Stimulated activated CD4-positive, alpha-beta T cell treated with anti-CD3 and anti-CD28 coated beads, TNF-alpha, amount 100 ng/mL, for 4 hours (primary cell): ENCODE data around the gene NACC2.

ENCODE experiments used
- DNase-seq, 3 experiments: peaks; one replicate each; pipeline ENCODE4 v3.0.0-alpha.2; 2020; ENCODE audit warnings: low read depth in 3 of 3

NACC2 gene

DNA sequence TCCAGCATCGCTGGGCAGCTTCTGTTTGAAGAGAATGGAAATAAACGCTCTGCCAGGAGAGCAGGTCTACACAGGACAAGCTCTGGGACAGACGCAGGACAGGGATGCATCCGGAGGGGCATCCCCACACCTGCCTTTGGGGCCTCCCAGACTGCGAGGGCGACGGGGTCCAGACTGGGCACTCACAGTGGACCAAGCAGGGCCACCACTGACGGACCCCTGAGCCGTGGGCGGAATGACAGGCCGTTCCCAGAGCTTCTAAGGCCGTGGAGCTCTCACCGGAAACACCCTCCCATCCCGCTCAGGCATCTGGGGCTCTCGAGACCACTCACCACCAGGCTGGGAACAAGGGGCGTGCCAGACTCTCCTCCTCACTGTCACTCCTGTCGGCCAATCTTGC lies 34.1 kb upstream of the NACC2 start:
- DNase-seq: no peak

DNA sequence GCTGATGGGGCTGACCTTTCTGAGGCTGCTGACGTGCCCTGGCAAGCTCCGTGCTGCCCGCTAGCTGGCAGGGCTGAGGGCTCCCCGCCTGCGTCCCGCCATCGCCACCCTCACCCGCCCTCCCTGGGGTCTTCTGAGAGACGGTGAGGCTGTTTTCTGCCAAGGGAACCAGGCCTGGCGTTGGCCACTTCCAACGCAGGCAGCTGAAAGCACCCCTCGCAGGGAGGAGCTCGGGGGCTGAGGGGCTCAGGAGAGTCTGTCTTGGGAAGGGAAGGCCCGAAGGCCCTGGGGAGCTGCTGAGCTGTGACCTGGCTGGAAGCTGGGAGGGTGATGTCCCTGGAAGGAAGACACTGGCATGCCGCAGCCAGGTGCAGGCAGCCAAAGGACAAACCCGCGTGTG lies 33.3 kb upstream of the NACC2 start:
- DNase-seq: no peak

DNA sequence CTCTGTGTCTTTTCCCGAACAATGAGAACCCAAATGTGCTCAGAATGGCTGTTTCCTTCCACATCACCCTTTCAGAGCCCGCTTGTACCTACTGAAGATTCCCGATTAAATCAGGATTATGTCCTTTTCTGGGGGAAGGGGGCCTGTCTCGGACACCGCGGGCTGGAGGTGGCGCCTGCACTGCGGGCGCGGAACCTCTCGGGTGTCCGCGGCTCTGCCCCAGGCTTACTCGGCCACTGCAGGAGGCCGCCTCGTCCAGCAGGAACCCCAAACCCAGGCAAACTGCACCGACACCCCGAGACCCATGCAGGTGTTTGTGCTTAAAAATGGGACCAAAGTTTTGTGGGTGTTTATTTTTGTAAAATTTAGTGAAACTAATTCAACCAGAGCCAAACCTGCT lies 32.2 kb upstream of the NACC2 start:
- DNase-seq: no peak

DNA sequence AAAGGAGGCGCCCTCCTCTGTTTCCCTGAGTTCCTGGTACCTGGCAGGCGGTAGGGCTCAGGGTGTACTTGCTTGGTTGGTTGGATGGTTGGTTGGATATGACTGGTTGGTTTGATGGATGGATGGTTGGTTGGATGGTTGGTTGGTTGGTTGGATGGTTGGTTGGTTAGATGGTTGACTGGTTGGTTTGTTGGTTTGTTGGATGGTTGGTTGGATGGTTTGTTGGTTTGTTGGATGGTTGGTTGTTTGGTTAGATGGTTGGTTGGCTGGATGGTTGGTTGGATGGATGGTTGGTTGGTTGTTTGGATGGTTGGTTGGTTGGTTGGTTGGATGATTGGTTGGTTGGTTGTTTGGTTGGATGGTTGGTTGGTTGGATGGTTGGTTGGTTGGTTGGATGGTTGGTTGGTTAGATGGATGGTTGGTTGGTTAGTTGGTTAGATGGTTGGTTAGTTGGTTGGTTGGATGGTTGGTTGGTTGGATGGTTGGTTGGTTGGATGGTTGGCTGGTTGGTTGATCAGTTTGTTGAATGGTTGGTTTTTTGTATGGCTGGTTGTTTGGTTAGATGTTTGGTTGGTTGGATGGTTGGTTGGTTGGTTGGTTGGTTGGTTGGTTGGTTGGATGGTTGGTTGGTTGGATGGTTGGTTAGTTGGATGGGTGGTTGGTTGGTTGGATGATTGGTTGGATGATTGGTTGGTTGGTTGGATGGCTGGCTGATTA lies 30.0 kb upstream of the NACC2 start:
- no peak for DNase-seq

GRCh38 chr9:136122425-136123383 lies 27.6 kb upstream of the NACC2 start:
- peak; percentile 66 to 67 (median 67) for DNase-seq

GRCh38 chr9:136121801-136122200 lies 26.7 kb upstream of the NACC2 start:
- DNase-seq: no peak

- no peak for DNase-seq
Observed at GRCh38 chr9:136120438-136120844, 25.4 kb upstream of the NACC2 start.

DNA sequence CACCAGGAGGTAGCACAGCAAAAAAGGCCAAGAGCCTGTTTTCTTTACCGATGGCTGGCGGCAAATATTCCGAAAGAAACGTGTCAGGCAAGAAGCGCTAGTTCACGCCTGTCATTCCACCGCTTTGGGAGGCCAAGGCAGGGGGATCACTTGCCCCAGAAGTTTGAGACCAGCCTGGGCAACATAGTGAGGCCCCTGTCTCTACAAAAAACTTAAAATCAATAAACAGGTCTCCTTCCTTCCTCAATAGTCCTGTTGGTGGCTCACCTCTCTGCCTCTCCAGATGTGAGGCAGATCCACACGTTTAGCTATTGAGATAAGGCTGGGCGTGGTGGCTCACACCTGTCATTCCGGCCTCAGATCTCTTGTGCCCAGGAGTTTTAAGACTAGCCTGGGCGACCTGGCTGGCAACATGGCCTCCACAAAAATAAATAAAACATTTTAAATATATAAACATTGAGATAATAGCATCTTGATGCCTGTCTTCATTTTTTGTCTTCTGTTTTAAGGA lies 24.8 kb upstream of the NACC2 start:
- DNase-seq: no peak

DNA sequence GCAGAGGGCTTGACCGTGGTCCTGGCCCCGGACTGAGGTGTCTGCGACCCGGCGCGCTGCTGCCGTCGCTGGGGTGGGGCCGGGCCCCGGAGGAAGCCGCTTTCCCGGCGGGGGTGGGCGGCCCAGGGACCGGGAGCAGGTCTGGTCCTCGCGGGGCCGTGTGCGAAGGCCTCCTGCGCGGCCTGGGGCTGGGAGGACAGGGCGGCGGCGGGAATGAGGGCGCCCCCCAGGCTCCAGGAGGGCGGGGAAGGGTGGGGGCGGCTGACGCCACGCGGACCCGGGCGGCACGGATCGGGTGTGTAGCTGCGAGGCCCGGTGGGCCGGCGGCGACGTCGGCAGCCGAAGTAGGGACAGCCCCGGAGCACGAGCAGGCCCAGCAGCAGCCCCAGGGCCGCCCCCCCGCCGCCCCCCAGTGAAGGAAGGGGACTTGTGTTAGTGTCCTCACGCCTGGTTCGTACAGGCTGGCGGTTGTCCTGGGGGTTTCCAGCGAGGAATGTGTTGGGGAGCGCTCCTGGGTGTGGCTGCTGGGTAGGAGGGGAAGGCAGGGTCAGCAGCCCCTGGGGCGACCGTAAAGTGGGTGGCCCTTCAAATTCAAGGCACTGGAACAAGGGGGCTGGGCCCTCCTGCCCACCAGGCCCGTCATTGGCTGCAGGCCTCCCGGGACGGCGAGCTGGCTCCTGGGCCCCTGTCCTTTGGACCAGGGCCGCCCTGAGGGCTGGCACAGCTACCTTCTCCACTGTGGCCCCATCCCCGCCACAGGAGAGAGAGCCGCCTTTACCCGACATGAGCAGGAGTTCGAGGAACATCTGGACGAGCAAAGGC lies 24.2 kb upstream of the NACC2 start:
- no peak for DNase-seq

DNA sequence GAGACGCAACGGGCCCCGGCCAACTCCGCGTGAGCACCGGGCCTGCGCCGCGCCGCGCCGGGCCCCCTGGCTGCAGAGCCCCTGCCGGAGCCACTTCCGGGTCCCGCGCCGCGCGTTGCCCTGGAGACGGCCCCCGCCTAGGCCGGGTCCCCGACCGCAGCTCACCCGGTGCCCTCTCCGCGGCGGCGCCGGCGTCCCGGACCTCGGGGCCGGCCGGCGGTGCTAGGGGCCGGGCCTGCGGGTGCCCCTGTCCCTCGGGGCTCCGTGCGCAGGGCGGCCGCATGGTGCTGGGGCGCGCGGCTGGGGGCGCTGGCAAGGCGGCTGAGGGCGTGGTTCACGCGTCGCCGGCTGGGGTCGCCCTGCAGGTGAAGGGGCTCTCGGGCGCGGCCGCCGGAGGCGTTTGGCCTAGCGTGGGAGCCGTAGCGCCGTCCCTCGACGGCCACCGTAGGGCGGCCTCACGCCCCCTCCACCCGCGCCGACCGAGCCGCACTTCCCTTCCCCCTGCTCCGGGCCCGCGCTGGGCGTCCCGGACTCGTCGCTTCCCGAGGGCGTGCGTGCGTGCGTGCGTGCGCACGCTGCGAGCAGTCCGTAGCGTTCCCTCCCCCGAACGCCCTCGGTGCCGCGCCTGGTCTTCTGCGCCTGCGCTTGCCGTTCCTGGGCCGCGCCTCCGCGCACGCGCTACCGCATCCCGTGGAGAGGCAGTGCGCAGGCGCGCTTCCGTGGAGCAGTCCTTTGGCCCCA lies 23.4 kb upstream of the NACC2 start, which contains the start of gene TMEM250:
Gene TMEM250 (minus strand): TSS at position 556 of the 741 bp plus-strand sequence. CDS start 1,975 bp downstream, outside the sequence.
- peak; percentile 94 to 96 (median 95) for DNase-seq

GRCh38 chr9:136117916-136118319 lies 22.8 kb upstream of the NACC2 start:
- DNase-seq: no peak

DNA sequence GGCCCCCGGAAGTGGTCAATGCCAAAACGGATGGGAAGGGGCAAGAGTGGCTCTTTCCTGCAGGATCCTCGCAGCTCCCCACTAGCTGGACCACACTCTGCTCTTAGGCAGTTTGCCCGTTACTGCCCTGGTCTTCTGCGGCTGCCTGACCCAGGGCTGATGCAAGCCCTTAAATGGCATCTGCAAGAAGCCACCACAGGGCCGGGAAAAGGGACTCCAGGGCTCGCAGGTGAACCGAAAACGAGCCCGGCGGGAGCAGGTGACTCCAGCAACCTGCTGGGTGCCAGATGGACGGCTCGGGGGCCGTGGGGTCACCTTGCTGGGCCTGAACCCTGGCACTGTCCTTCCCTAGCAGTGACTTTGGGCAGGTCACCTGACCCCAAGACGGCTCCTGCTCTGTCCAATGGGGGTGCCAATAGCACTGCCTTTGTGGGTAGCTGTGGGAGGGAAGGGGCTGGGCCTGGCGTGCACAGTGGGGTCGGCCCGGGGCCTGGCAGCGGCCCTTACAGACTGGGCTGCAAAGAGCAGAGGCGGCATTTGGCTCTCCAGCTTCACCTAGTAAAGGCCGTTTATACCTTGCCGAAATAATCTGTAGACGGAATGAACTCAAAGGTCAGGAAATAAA lies 22.3 kb upstream of the NACC2 start:
- no peak for DNase-seq

DNA sequence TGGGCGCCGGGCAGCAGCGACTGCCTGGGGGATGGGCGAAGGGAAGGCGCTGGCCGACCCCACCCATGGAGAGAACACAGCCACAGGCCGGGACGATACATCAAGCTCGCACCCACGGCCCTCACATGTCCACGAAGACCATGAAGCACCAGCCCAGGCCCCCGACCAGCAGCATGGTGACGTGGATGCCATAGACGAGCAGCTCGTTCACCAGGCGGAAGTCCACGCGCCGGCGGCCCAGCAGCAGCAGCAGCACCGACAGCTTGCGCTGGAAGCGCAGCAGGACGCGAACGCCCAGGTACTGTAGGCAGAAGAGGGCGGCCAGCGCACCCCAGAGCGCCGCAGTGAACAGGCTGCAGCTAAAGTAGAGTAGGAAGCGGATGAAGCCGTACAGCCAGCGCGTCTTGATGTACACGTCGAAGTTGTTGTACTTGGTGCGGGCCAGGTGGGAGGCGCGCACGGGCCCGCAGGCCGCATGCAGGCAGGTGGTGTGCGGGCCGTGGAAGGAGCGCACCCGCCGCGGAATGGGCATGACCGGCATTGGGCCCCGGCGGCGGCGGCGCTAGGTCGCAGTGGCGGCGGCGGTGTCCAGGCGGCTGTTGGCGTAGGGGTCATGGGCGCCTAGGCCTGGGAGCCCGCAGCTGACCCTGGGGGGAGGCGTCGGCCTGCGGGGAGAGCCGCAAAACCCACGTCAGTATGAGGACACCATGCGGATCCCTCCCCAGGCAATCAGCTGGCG lies 21.4 kb upstream of the NACC2 start:
- DNase-seq: no peak

DNA sequence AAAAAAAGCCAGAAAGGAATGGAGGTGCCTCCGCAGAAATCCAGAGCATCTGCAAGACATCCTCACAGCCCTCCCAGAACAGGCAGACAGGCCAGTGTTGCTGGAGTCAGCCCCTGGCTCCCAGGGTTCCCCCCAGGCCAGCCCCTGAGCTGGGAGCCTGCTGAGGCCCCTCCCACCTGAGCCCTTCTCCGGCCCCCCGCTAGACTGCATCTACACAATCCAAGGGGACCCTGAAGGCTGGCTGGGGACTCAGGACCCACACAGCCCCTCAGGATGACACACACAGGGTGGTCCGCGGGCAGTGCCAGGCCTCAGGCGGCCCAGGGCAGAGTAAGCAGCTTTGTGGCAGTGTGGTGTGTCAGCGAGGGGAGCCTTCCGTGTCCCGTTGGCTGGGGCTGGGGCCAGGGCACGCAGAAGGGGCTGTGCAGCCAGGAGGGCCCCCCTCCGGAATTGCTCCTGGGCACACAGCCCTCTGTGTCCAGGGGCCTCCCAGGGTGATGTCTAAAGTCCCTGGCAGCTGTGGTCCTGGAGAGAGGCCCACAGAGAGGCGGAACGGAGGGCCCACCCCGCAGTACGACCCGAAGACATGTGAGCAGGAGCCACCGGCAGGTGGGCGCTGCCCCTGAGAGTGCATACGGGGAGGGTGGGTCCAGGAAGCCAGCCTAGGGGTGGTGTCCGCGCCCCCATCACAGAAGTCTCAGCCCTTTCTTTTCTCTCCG lies 20.7 kb upstream of the NACC2 start:
- no peak for DNase-seq

- no peak for DNase-seq
Observed at GRCh38 chr9:136115206-136115605, 20.1 kb upstream of the NACC2 start.

- no peak for DNase-seq
Observed at GRCh38 chr9:136114610-136115009, 19.5 kb upstream of the NACC2 start.

DNA sequence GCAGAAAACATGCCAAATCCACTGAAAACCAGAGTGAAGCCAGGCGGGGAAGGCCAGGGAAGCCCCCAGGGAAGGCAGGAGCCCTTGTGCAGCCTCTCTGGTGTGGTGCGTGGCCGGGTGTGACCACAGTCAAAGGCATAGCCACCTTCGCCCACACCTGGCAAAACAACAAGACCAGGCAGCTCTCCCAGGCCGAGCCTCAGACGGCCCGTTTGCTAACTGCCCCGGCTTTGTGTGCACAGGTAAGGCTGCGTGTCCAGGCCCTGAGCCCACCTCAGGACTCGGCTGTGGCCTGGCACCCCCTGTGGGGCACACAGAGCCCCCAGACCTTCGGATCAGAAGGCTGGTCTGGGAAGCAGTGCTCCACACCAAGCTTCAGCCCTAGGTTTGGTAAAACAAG lies 17.5 kb upstream of the NACC2 start:
- no peak for DNase-seq

DNA sequence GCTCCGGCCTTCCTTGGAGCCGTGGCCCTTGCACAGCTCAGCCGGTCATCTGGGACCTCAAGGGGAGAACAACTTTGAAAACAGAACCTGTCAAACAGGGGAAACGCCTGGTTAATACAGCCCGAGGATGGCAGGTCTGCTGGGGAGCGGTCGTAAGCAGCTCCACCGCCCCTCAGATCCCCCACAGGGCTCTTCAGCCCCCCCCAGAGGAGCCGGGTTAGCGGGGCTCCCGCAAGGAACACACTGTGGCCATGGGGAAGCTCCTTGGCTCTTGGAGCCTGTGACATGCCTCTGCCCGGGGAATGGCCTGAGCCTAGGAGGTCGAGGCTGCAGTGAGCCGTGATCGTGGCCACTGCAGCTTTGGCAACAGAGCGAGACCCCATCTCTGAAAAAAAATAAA lies 16.8 kb upstream of the NACC2 start:
- no peak for DNase-seq

DNA sequence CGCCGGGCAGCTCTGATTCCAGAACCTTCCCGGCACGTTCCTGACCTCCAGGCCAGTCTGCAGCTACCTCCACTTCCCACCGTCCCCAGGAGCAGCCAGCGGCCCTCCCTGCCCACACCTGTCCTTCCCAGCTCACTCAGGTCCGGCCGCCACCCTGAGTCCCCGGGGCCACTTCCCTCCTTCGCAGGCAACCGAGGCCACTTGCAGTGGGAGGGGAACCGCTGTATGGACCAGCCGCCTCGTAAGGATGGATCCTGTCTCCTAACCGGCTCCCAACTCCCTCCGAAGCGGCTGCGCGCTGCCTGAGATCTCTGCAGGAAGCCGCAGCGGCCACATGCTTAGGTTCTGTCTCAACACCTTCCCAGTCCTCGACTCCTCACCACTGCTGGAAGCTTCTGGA lies 16.1 kb upstream of the NACC2 start:
- DNase-seq: no peak
